Fibroblast of the conjunctiva (primary cell): ENCODE results near the gene PALLD.
"Not testable (repeated sequence)": the region's sequence is repeated elsewhere in the genome, so short reads cannot be mapped to it uniquely, and the experiment has no call there.

Experiments used
- DNase-seq: peaks from one replicate; pipeline ENCODE4 v3.0.0-alpha.2; 2010; ENCODE audit warnings: low read depth

The PALLD gene

GRCh38 chr4:168908093-168908492 is 411.2 kb downstream of the PALLD start:
- DNase-seq: no peak

- no peak for DNase-seq
Observed at GRCh38 chr4:168908851-168909273, 412.0 kb downstream of the PALLD start.

GRCh38 chr4:168914095-168914494 is 417.2 kb downstream of the PALLD start:
- DNase-seq: no peak

- peak; percentile 55 for DNase-seq
Observed at GRCh38 chr4:168917138-168917779, 420.4 kb downstream of the PALLD start.

GRCh38 chr4:168919706-168920324 is 423.0 kb downstream of the PALLD start:
- no peak for DNase-seq

GRCh38 chr4:168920441-168921065 is 423.7 kb downstream of the PALLD start:
- DNase-seq: no peak

GRCh38 chr4:168923526-168924194 is 426.8 kb downstream of the PALLD start:
- peak; percentile 84 for DNase-seq

- DNase-seq: no peak
Observed at GRCh38 chr4:168924667-168925066, 427.8 kb downstream of the PALLD start.

- DNase-seq: no peak
Observed at GRCh38 chr4:168925789-168926490, 429.1 kb downstream of the PALLD start.

GRCh38 chr4:168928346-168928745 is 431.5 kb downstream of the PALLD start:
- no peak for DNase-seq

GRCh38 chr4:168928875-168929274 is 432.0 kb downstream of the PALLD start:
- DNase-seq: no peak

- no peak for DNase-seq
Observed at GRCh38 chr4:168930413-168931196, 433.8 kb downstream of the PALLD start.

- no peak for DNase-seq
Observed at GRCh38 chr4:168931215-168931650, 434.4 kb downstream of the PALLD start.

GRCh38 chr4:168932138-168932537 is 435.3 kb downstream of the PALLD start:
- DNase-seq: no peak

- DNase-seq: no peak
Observed at GRCh38 chr4:168933423-168933822, 436.6 kb downstream of the PALLD start.

GRCh38 chr4:168937473-168937872 is 440.6 kb downstream of the PALLD start:
- DNase-seq: not testable (repeated sequence)

- no peak for DNase-seq
Observed at GRCh38 chr4:168942985-168943384, 446.1 kb downstream of the PALLD start.

GRCh38 chr4:168945291-168945690 is 448.4 kb downstream of the PALLD start:
- no peak for DNase-seq

GRCh38 chr4:168952821-168953246 is 456.0 kb downstream of the PALLD start:
- not testable (repeated sequence) for DNase-seq

GRCh38 chr4:168955674-168956073 is 458.8 kb downstream of the PALLD start:
- DNase-seq: peak; percentile 4

GRCh38 chr4:168960716-168961115 is 463.9 kb downstream of the PALLD start:
- DNase-seq: no peak
